Lower leg skin (tissue), 3 donors: Measurements from ENCODE around the gene TBC1D19.

Experiments
- POLR2A ChIP-seq, 2 donors: fragments of 450-650 bp; IDR thresholded peaks; one replicate each; pipeline ENCODE4 v1.6.1; 2016 to 2017; ENCODE audit warnings: antibody characterized with exemption in 2 of 2, mild to moderate bottlenecking in 1 of 2, moderate library complexity in 1 of 2
- TF ChIP-seq, protein P1 (sequence below), 3 donors: fragments of 450-650 bp; IDR thresholded peaks; one replicate each; pipeline ENCODE4 v1.5.1; 2016; ENCODE audit warnings: antibody characterized with exemption in 3 of 3, mild to moderate bottlenecking in 3 of 3, moderate library complexity in 2 of 3

DNA sequence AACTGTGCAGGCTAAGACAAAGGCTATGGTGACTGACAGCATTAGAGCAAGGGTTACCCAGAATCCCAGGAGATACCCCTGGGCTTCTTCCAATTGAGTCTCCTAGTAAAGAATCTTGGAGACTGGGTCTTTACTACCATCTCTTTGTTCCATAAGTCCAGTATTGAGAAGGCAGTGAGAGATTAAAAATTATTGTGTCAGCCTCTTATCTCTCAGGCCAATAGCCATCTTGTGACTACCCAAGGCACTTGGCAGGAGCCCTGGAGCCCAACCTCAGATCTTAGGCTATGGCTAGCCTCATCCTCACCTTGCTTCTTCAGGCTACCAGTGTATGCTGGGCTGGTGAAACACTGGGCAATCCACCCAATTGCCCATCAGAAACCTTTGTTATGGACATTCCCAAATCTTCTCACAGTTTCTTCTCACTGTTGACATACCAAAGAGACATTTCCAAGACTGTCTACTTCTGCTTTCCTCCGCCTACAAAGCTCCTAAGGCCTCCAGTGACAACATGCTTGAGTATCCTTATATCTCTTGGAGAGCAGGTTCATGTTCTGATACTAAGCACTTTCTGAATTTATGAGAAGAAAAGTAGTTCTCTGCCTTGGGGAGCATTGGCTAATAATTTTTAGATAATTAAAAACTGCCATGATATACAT is 200.5 kb downstream of the TBC1D19 start:
- no peak for TF ChIP-seq POLR2A (IDR thresholded peaks at IDR 0.05)
- TF ChIP-seq, protein P1, sequence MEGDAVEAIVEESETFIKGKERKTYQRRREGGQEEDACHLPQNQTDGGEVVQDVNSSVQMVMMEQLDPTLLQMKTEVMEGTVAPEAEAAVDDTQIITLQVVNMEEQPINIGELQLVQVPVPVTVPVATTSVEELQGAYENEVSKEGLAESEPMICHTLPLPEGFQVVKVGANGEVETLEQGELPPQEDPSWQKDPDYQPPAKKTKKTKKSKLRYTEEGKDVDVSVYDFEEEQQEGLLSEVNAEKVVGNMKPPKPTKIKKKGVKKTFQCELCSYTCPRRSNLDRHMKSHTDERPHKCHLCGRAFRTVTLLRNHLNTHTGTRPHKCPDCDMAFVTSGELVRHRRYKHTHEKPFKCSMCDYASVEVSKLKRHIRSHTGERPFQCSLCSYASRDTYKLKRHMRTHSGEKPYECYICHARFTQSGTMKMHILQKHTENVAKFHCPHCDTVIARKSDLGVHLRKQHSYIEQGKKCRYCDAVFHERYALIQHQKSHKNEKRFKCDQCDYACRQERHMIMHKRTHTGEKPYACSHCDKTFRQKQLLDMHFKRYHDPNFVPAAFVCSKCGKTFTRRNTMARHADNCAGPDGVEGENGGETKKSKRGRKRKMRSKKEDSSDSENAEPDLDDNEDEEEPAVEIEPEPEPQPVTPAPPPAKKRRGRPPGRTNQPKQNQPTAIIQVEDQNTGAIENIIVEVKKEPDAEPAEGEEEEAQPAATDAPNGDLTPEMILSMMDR (IDR thresholded peaks at IDR 0.05) = no peak
